ENCODE measurements around the gene GNPDA1. TPM values are rescaled to one million over a fixed set of nuclear protein-coding genes. Genes with fewer than 3 reads are reported as not detected.

The GNPDA1 gene
- 46.8 and 77.8 TPM in 2 replicates for total RNA-seq

DNA sequence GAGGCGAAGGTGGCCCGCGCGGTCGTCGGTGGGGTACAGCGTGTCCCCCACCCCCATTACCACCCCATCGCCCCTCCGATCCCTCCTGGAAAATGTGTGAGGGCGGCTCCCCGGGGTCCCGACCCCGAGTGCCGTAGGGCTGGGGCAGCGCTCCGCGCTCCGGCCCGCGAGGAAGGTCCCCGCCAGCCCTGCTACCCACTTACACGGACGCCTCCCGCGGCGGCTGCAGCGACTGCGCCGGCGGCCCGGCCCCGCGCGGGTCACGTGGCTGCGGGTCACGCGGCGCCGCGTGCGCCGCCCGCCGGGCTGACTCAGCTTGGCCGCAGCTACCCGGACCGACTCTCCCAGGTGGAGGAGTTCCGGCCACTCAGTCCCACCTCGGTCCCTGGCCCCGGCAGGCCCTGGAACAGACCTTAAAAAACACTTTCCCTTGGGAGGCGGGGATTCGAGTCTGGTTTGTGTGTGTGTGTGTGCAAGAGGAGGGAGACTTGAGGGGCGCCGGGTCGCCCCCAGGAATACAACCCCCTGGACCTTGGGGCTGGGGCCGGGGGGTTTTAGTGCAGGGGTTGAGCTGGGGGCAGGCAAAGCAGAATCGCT lies at the start of gene GNPDA1:
Gene GNPDA1, minus strand, starts transcription at position 236 of the 597 bp plus-strand sequence. CDS start 992 bp downstream, outside the sequence.

DNA sequence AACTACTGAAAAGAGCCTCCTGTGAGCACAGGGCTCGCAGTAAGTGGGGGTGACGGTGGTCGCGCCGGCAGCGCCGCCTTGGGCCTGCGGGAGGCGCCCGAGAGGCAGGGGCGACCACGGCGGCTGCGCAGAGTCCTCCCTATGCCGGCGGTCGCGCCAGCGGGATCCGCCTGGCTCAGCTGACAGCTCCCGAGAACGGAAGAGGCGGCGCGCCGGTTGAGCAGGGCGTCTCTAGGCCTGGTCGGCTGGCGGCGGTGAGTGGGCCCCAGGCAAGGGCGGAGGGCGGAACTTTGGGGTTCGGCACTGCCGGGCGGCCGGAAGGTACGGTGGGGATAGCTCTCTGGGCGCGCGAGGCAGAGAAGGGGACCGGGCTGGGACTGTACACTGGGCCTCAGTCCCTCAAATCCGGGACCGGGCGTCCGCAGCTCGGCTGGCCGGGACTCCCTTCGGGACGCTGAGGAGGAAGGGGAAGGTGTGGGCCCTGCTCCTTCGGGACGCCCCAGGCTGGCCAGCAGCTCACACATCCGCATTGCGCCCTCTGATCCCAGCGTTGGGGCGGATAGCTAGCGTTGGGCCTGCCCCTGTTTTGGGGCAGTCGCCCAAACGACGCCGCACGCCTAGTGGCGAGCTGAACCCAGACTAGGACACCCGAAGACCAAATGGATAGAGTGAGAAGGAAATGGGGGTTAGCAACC lies 43.8 kb downstream of the GNPDA1 start, which contains the start of gene RNF14:
Gene RNF14, plus strand, starts transcription at position 192 of the 695 bp plus-strand sequence. CDS start 4,484 bp downstream, outside the sequence.

DNA sequence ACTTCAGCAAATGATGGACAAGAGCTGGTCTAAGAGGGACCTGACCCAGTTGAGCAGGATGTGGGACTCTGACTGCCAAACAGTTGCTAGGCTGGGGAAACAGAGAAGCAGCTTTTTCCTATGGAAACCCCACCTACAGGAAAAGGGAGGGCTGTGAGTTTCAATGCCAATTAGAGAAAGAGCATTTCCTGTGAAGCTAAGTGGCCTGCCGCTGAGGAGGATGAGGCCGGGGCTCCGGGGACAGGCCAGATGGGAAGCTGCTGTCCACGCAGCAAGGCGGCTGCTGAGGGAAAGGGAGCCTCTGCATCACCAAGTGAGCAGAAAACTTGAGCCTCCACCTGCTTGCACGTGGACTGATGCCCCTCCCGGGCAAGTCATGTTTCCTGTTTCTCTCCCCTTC lies 54.7 kb downstream of the GNPDA1 start, which contains the start of gene PCDH12:
Gene PCDH12, minus strand, starts transcription at position 90 of the 400 bp plus-strand sequence. CDS start 351 bp downstream, outside the sequence.

Other genes with a start within 250 kb of the GNPDA1 start
- gene PCDH1, start 134.6 kb downstream of the GNPDA1 start, total RNA-seq = 144 and 266 TPM in 2 replicates
- gene DELE1, start 89.2 kb downstream of the GNPDA1 start, total RNA-seq = 40.9 and 43.3 TPM in 2 replicates
- 20.5 and 32.1 TPM in 2 replicates for gene PCDH12, start 54.8 kb downstream of the GNPDA1 start, total RNA-seq
- gene RNF14, start 43.9 kb downstream of the GNPDA1 start, total RNA-seq = 69.1 and 71.1 TPM in 2 replicates
- 30.5 and 87.4 TPM in 2 replicates for gene NDFIP1, start 95.8 kb upstream of the GNPDA1 start, total RNA-seq